Hematopoietic multipotent progenitor cell treated with erythropoietin and hydrocortisone succinate and interleukin-3 and kit ligand, for 8 days (in vitro differentiated cells): Measurements from ENCODE around the gene CSF3.

ENCODE experiments used
- DNase-seq: peaks from one replicate; pipeline ENCODE4 v3.0.0-alpha.2; 2015

The CSF3 gene

GRCh38 chr17:40063187-40063771 lies 48.0 kb downstream of the CSF3 start:
- DNase-seq: peak; percentile 44

GRCh38 chr17:40063901-40064531 lies 48.8 kb downstream of the CSF3 start:
- peak; percentile 41 for DNase-seq

GRCh38 chr17:40064971-40065768 lies 49.9 kb downstream of the CSF3 start:
- no peak for DNase-seq

GRCh38 chr17:40065769-40066510 lies 50.7 kb downstream of the CSF3 start:
- DNase-seq: no peak
